Measurements from ENCODE around the gene MYOZ3.

Gene MYOZ3

GRCh38 chr5:150642567-150642927, 18.5 kb upstream of the MYOZ3 start:
- FAIRE-seq, result no peak
- no peak for TF ChIP-seq POLR2A (IDR thresholded peaks at IDR 0.05; ENCODE audit: low read depth, low read length)
- peak; percentile 79 for DNase-seq (ENCODE audit: insufficient read length, low spot score)

GRCh38 chr5:150642991-150643710, 17.9 kb upstream of the MYOZ3 start:
- DNase-seq (ENCODE audit: insufficient read length, low spot score) (no peak), FAIRE-seq (no peak)
- no peak for TF ChIP-seq POLR2A (IDR thresholded peaks at IDR 0.05; ENCODE audit: low read depth, low read length)

GRCh38 chr5:150644058-150644457, 17.0 kb upstream of the MYOZ3 start:
- TF ChIP-seq POLR2A (IDR thresholded peaks at IDR 0.05; ENCODE audit: low read depth, low read length), result no peak
- DNase-seq (ENCODE audit: insufficient read length, low spot score) (no peak), FAIRE-seq (no peak)

DNA sequence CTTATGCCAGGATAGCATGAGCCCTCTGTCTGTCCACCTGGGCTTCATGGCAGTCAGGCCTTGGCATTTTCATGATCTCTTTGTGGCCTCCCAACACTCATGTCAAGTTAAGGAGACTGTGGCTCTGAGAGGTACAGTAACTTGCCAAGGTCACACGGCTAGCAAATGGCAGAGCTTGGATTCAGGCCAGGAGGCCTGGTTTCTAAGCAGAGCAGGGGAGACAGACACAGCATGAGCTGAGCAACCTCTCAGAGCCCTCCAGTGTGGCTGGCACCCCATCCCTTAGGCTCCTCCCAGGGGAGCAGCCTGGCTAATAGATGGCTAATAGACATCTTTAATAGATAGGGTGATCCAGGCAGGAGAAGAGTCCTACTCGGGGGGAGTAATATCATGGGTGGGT, 16.5 kb upstream of the MYOZ3 start:
- DNase-seq (ENCODE audit: insufficient read length, low spot score) (no peak), FAIRE-seq (no peak)
- no peak for TF ChIP-seq POLR2A (IDR thresholded peaks at IDR 0.05; ENCODE audit: low read depth, low read length)

- TF ChIP-seq POLR2A (IDR thresholded peaks at IDR 0.05; ENCODE audit: low read depth, low read length), result no peak
- FAIRE-seq, result no peak
- DNase-seq (ENCODE audit: insufficient read length, low spot score), result no peak
Observed at GRCh38 chr5:150645070-150645700, 15.9 kb upstream of the MYOZ3 start.

GRCh38 chr5:150647275-150648251, 13.5 kb upstream of the MYOZ3 start:
- DNase-seq (ENCODE audit: insufficient read length, low spot score), result no peak
- FAIRE-seq, result no peak
- TF ChIP-seq POLR2A (IDR thresholded peaks at IDR 0.05; ENCODE audit: low read depth, low read length), result no peak

GRCh38 chr5:150648294-150649107, 12.6 kb upstream of the MYOZ3 start:
- DNase-seq (ENCODE audit: insufficient read length, low spot score), result no peak
- FAIRE-seq, result no peak
- no peak for TF ChIP-seq POLR2A (IDR thresholded peaks at IDR 0.05; ENCODE audit: low read depth, low read length)

- no peak for FAIRE-seq
- TF ChIP-seq POLR2A (IDR thresholded peaks at IDR 0.05; ENCODE audit: low read depth, low read length), result no peak
- DNase-seq (ENCODE audit: insufficient read length, low spot score), result no peak
Observed at GRCh38 chr5:150649108-150650020, 11.7 kb upstream of the MYOZ3 start.

DNA sequence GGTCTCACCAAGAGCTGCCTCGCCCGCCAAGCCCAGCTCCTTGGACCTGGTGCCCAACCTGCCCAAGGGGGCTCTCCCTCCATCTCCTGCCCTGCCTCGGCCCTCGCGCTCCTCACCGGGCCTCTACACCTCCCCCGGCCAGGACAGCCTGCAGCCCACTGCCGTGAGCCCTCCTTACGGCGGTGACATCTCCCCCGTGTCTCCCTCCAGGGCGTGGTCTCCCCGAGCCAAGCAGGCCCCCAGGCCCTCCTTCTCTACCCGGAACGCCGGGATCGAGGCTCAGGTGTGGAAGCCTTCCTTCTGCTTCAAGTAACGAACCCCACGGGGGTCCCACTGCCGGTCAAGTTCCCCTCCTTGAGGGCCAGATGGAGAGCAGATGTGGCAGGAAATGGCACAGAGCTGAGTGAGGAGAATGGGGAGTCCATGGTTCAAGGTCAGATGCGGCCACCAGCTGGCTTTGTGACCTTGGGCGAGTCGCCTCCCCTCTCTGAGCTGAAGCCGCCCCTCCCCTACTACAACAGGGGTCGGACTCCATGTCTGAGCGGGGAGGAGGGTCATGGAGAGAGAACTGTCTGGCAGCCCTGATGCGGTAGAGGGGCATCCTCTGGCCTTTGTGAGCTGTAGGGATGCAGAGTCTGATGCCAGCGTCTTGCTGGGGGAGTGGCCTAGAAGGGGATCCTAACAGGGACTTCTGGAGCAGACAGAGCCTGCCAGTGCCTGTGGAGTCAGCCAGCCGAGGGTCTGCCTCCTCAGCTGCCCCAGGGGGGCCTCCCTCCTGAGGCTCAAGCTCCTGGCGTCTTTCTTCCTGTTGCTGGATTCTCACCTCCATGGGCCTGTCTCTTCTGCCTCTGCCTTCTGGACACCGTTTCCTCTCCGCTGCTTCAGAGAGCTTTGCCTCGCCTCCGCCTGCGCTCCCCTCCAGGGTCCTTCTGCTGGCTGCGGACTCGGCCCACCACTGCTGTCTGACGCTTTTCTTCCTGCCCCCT, 10.7 kb upstream of the MYOZ3 start:
- DNase-seq (ENCODE audit: insufficient read length, low spot score), result no peak
- no peak for TF ChIP-seq POLR2A (IDR thresholded peaks at IDR 0.05; ENCODE audit: low read depth, low read length)

DNA sequence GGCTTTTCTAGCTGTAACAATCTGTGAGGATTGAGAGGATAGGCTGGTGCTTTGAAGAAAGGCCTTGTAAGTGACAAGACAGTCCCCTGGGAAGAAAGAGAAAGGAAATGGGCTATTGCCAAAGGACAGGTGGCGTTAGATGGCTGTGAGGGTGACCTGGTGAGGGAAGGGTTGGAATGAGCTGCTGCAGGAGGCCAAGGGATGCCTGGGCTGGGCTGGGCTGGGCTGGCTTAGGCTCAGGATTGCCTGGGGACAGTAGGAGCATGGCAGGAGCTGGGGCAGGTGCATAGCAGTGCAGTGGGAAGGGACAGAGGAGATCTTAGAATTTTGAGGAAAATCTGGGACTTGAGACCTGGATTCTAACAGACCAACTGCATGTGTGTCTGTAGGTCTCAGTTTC, 9.7 kb upstream of the MYOZ3 start:
- no peak for TF ChIP-seq POLR2A (IDR thresholded peaks at IDR 0.05; ENCODE audit: low read depth, low read length)
- no peak for DNase-seq (ENCODE audit: insufficient read length, low spot score)
- FAIRE-seq, result no peak

More for the DNA sequence above, 10.7 kb upstream of the MYOZ3 start:
- no peak for FAIRE-seq

- TF ChIP-seq POLR2A (IDR thresholded peaks at IDR 0.05; ENCODE audit: low read depth, low read length), result no peak
- no peak for FAIRE-seq
Observed at GRCh38 chr5:150651924-150652671, 9.0 kb upstream of the MYOZ3 start.

More at GRCh38 chr5:150651924-150652671, 9.0 kb upstream of the MYOZ3 start:
- no peak for DNase-seq (ENCODE audit: insufficient read length, low spot score)

All from H54 (cell line).